LoVo (cell line): Measurements from ENCODE around the gene ZNF462.
"Not testable (repeated sequence)": the region's sequence is repeated elsewhere in the genome, so short reads cannot be mapped to it uniquely, and the experiment has no call there.

Experiments
- DNase-seq: peaks from one replicate; pipeline ENCODE4 v3.0.0-alpha.2; 2016; ENCODE audit warnings: low spot score

Gene ZNF462

GRCh38 chr9:106962122-106962521 is 99.2 kb downstream of the ZNF462 start:
- DNase-seq: no peak

GRCh38 chr9:106962615-106963363 is 99.8 kb downstream of the ZNF462 start:
- no peak for DNase-seq

GRCh38 chr9:106963684-106964083 is 100.7 kb downstream of the ZNF462 start:
- no peak for DNase-seq

GRCh38 chr9:106964329-106964728 is 101.4 kb downstream of the ZNF462 start:
- no peak for DNase-seq

- no peak for DNase-seq
Observed at GRCh38 chr9:106964822-106965525, 102.0 kb downstream of the ZNF462 start.

GRCh38 chr9:106966481-106966880 is 103.5 kb downstream of the ZNF462 start:
- no peak for DNase-seq

- no peak for DNase-seq
Observed at GRCh38 chr9:106969696-106970095, 106.7 kb downstream of the ZNF462 start.

GRCh38 chr9:106970219-106970975 is 107.4 kb downstream of the ZNF462 start:
- no peak for DNase-seq

- DNase-seq: no peak
Observed at GRCh38 chr9:106970976-106971457, 108.1 kb downstream of the ZNF462 start.

- DNase-seq: no peak
Observed at GRCh38 chr9:106972082-106972481, 109.1 kb downstream of the ZNF462 start.

- DNase-seq: no peak
Observed at GRCh38 chr9:106974341-106974740, 111.4 kb downstream of the ZNF462 start.

- no peak for DNase-seq
Observed at GRCh38 chr9:106976772-106977171, 113.8 kb downstream of the ZNF462 start.

- DNase-seq: no peak
Observed at GRCh38 chr9:106980551-106981101, 117.7 kb downstream of the ZNF462 start.

GRCh38 chr9:106981396-106982287 is 118.7 kb downstream of the ZNF462 start:
- DNase-seq: no peak

- DNase-seq: no peak
Observed at GRCh38 chr9:106982636-106983035, 119.7 kb downstream of the ZNF462 start.

GRCh38 chr9:106983346-106983745 is 120.4 kb downstream of the ZNF462 start:
- no peak for DNase-seq

- DNase-seq: not testable (repeated sequence)
Observed at GRCh38 chr9:106989904-106990303, 126.9 kb downstream of the ZNF462 start.

GRCh38 chr9:106992186-106992585 is 129.2 kb downstream of the ZNF462 start:
- DNase-seq: no peak

GRCh38 chr9:106993603-106994002 is 130.6 kb downstream of the ZNF462 start:
- DNase-seq: no peak

- no peak for DNase-seq
Observed at GRCh38 chr9:106994463-106994862, 131.5 kb downstream of the ZNF462 start.

- DNase-seq: no peak
Observed at GRCh38 chr9:107000218-107000617, 137.3 kb downstream of the ZNF462 start.
